GM10266 (cell line): ENCODE data around the gene HCFC1.

ENCODE experiments used
- DNase-seq: peaks from one replicate; pipeline ENCODE4 v3.0.0; 2012; ENCODE audit errors: extremely low spot score
- CTCF ChIP-seq: IDR thresholded peaks from 2 replicates; pipeline ENCODE4 v1.5.1; 2012; ENCODE audit warnings: mild to moderate bottlenecking, low read depth; ENCODE audit not compliant: control insufficient read depth, insufficient read depth; ENCODE audit errors: missing control alignments

Gene HCFC1

GRCh38 chrX:153901753-153902140 is 69.9 kb downstream of the HCFC1 start:
- DNase-seq: no peak
- TF ChIP-seq CTCF: no peak

- DNase-seq: peak; percentile 85
Observed at GRCh38 chrX:153900831-153901752, 70.5 kb downstream of the HCFC1 start.

GRCh38 chrX:153897899-153898298 is 73.7 kb downstream of the HCFC1 start:
- no peak for TF ChIP-seq CTCF
- DNase-seq: no peak

More at GRCh38 chrX:153900831-153901752, 70.5 kb downstream of the HCFC1 start:
- TF ChIP-seq CTCF: no peak
